HG03064 (cell line): Measurements from ENCODE around the gene FBXW7.

Experiments
- ATAC-seq: cut with Tn5 transposase; IDR thresholded peaks from one replicate; pipeline ENCODE4 v1.9.1; 2021; ENCODE audit warnings: low read depth; ENCODE audit not compliant: unreplicated experiment

Gene FBXW7

DNA sequence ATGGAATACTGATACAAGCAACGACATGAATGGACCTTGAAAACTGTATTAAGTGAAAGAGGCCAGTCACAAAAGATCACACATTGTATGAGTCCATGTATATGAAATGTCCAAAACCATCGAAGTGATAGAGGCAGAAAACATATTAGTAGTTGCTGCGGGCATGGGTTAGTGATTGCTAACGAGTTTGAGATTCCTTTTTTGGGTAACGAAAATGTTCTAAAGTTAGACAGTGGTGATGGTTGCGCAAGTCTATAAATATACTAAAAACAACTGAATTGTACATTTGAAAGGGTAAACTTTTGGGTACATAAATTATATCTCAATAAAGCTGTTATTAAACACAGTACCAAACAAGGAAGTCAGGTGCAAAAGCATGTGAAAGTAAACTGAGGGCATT lies 234.5 kb downstream of the FBXW7 start:
- no peak for ATAC-seq

DNA sequence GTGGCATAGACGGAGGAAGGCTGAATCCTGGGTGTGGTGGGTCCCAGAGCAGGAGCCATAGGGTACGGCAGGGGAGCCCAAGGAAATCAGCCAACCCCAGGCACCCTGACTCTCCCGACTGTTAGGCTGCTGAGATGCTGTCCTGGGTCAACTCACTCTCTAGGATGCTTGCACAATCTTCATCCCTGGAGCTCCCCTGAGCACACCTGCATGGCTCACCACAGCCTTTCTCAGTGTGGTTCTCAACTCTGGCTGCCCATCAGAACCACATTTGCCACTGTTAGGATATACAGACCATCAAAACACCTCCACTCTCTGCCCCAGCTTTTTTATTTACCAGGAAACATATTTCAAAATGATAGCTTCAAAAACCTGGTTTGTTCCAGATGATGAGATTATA lies 236.3 kb downstream of the FBXW7 start:
- no peak for ATAC-seq

DNA sequence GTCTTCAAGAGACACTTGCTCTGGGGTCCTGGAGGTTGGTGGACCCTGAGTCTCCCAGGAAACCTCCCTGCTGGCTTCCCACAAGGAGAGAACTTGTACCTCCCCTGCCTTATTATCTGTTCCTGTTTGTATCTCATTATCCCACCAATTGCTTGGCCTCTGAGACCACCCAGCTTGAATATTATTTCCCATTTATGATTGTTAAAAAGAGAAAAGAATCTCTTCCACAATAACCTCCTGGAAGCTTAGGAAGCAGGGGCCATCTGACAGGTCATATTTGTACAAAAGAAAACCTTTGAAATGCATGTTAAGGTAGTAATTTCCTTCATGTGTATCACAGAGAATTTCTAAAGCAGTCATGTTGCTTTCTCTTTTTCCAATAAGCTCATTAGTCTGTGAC lies 239.5 kb downstream of the FBXW7 start:
- ATAC-seq: no peak

DNA sequence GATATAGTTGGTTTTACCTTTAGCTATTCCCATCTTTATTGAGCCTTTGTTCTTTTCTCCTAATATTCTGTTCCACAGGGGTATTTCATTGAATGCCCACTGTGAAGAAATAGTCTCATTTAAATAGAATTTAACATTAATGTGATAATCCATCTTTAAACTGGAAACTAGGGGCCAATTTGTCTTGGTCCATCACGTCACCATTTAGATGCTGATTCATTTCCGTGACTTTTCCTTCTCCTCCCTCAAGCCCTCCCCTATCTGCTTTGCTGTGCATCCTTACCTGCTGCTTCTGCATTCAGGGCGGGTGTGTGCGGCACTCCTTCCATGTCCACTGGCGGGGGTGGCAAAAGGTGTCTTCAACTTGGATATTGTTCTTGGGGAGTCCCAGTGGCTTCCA lies 241.1 kb downstream of the FBXW7 start:
- no peak for ATAC-seq

DNA sequence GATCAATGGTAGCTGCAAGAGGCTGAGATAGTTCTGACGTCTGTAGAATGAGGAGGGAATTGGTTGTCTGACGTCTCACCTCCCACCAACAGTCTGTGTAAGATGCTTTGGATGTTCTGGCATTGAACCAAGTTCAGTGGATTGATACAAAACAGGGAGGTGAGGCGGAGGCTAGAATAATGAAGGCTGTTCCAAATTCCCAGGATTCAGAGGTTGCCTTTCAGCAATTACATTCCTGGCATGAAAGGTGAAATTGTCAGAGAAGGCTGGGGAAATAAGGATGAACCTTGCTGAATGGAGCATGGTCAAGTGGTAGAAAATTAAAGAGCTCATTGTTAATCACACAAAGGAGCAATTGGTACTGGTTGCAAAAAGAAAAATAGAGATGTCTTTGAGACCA lies 241.6 kb downstream of the FBXW7 start:
- no peak for ATAC-seq

DNA sequence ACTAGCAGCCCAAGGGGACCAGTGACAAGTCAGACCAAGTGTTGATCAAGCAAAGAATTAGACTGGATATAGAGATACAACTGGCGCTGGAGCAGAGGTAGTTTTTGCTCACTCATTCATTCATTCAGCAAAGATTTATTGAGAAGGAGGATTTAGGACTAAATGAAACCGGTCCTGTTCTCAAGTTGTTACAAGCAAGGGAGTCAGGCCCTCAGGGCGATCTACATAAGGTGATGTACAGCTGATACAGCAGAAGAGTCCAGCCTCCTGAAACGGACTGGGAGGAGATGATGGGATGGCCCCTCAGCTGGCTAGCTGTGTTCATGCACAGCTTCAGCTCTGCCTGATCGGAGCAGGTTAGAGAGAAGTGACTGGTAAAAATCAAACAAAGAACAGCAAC lies 242.4 kb downstream of the FBXW7 start:
- no peak for ATAC-seq

DNA sequence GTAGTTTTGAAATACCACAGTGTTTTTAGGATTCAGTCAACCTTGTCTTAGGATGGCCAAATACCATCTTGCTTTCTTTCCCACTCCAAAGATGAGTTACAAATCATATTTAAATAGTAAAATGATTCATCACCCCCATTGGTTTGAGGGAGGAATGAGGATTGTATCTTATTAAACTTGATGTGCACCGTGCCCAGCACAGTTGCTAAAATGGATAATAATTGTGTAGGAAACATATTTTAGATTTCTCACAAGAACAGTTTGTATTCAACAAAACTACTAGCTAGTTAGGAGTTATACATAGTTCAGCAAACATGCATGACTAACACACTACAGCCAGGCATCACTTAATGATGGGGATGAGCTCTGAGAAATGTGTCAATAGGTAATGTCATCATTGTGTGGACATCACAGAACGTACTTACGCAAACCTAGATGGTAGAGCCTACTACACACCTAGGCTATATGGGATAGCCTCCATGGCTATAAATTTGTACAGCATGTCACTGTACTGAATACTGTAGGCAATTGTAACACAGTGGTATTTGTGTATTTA lies 245.4 kb downstream of the FBXW7 start:
- no peak for ATAC-seq

DNA sequence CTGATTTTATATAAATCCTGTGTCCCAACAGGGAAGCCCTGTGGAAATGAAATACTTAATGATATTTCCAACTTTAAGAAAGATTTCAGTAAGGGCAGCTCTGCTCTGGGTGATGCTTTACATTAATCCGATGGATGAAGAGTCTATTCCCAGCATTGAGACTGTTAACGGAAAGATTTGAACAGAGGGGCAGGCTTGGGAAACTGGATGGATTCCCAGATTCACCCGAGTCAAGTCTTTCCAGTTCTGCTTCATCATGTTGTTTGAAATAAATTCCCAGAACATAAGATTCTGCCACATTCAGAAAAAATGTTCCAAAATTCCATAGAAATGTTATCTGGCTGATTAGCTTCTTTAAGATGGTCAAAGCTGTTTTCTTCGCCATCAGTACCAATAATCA lies 246.0 kb downstream of the FBXW7 start:
- ATAC-seq: no peak

DNA sequence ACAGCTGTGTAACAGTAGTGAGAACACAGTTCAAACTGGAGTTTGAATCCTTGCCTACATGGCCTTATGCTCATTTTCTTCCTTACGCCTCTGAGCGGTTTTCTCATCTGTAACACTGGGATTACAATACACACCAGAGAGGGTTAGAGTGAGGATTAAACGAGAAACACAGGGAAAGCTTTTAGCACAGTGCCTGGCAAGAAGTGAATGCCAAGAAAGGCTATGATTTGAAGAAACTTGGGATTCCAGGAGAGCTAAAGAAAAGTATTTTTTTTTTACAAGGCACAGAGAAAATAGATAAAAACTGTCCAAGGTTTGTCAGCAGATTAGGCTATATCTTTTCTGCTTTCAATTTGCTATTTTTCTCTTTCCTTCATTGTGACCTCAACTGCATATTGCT lies 246.4 kb downstream of the FBXW7 start:
- no peak for ATAC-seq

DNA sequence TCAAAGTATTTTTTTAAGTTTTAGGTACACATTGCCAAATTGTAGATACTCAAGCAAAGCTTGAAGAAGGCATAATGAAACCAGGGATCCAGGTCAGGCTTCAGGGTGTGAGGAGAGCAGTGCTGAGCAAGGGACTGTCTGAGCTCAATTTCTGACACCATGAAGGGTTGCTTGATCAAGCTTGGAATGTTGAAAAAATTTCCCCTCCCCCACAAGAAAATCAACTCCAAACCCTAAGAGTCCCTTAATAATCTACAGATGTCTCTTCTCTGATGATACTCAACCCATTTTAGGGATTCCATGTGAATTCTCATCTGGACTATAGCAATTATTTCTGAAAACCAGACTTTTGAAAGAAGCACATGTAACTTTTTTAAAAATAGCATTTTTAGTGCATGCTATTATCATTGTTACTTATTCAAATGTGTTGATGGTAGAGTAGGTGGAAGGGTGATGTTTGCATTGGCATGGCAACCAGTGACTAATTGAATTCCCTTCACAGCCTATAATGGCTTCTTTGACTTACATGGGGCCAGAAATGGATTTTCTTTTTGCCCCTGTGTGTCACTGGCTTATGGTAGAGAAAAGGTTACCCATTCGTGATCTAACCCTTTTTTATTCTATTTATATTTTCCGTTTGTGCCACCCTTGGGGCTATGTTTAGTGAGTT lies 252.0 kb downstream of the FBXW7 start:
- no peak for ATAC-seq

DNA sequence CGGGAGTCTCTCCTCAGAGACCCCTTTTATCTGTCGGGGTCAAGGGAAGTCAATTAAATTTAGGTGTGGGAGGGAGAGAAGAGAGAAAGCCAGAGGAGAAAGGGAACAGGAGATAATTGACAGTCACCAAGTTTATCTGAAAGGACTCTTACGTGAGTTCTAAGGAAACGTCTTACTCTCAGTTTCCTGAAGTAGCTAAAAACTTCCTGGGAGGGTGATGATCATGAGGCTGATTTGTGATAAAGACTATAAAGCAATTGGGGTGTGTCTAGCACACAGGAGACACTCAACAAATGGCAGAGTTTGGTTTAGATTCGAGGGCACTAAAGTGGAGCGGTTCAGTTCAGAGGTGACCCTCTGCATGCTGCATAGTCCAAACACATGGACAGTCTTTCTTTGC lies 254.1 kb downstream of the FBXW7 start:
- no peak for ATAC-seq

DNA sequence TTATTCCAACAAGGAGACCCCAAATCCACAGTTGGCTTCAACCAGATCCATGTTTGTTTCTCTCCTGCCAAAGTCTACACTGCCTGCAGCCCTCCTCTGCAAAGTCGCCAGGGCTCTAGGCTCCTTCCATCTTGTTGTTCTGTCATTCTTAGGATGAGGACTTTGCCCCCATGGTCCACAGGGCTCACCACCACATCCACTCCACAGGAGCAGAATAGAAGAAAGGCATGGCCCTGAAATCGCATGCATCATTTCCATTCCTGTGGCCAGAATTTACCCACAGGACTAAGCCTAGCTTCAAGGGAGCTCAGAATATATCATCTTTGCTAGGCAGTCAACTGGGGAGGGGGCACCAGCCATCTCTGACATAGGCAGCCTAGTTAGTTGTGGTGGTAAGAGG lies 254.7 kb downstream of the FBXW7 start:
- no peak for ATAC-seq

DNA sequence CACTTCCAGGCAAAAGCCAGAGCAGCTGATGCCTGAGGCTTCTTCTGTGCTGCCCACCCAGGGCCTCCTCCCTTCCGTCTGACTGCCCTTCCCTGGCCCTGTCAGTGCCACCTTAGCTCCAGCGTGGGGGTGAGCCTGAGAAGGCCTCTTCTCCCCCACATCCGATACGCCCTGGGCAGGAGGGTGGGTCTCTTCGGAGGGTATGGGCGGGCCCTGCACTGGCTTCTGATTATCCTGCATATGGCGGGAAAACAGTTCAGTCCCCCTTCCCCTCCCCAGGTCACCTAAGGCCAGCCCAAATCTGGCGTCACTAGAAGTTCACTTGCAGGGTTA lies 256.7 kb downstream of the FBXW7 start:
- ATAC-seq: no peak

DNA sequence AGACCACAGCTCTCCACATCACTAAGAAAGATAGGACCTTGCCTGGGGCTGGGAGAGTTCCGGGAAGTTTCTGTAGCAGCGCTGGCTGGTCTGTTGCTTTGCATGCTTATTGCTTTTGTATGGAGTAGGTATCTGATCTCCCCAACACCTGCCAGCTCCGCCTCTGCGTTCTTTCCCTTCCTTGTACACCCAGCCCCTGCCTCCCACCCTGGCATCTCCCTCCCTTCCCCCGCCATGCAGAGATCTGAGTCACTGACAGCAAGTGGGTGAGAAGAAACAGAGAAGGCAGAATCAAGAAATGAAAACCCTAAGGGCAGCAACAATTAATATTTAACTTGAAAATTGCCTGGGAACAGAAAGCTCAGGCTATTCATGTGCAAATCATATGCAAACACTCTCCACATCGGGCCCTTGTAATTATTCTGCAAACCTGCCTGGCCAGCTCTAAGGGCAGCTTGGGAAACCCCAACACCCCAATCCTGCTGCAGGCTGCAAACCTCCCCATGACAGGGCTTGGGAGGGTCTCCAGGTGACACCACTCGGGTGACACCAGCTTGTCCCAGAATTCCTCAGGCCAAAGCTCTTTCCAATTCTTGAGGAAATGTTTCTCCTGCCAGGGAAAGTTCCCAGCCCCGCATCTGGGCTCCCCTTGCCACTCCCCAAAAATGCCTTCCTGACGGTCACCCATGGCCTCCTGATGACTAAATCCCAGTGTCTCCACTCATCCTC lies 257.2 kb downstream of the FBXW7 start:
- peak; percentile 57 for ATAC-seq

DNA sequence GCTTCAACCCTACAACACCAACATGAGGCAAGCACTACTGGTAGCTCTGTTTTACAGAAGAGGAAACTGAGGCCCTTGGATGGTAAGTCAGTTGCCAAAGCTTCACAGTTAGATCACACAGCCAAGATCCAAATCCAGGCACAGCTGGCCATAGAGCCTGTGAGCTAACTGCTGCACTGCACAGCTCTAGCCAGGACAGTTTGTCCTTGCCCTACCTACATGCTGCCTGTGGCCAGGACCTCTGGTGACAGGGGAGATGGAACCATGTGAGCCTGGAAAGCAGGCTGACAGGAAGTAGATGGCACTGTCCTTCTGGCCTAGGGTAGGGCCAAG lies 257.8 kb downstream of the FBXW7 start:
- ATAC-seq: peak; percentile 25

DNA sequence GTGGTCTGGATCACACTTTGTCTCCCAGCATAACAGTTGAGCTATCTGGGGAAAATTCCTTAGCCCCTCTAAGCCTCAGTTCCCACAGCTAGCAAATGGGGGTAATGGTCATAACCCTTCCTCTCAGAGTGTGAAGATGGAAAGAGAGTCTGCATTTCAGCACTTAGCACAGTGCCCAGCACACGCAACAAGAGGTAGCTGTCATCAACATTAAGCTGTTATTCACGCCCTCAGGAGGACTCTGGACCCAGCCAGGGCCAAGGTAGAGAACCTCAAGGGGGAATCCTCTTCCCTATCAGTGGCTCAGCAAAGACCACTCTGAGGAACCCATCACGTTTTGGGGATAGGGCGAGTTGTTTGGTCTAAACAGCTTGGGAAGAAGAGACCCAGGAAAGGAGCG lies 258.6 kb downstream of the FBXW7 start:
- no peak for ATAC-seq

DNA sequence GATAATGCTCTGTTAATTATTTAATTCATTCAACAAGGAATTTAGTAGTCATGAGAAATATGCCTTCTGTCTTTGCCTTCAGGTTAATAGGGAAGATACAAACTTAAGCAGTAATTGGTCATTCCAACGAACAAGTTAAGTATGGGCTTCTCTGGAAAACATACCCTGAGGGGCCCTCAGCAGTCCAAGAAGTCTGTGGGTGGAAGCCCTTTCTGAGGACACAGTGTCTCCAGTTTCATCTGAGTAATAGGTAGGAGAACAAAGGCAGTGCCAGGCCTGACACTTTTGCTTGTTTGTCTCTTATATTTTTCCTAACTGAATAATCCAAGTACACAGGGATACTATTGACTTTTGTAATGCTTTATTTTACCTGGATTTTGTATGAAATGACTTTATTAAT lies 262.5 kb downstream of the FBXW7 start:
- no peak for ATAC-seq
